Measurements from ENCODE around the gene ISLR2.
A peak's percentile ranks its signal among the peaks of the same experiment; 100 is the strongest.
"Not testable (repeated sequence)": the region's sequence is repeated elsewhere in the genome, so short reads cannot be mapped to it uniquely, and the experiment has no call there.

The ISLR2 gene
- 0 to 0.07 (median 0) reads per million in 9 experiments for total RNA-seq

DNA sequence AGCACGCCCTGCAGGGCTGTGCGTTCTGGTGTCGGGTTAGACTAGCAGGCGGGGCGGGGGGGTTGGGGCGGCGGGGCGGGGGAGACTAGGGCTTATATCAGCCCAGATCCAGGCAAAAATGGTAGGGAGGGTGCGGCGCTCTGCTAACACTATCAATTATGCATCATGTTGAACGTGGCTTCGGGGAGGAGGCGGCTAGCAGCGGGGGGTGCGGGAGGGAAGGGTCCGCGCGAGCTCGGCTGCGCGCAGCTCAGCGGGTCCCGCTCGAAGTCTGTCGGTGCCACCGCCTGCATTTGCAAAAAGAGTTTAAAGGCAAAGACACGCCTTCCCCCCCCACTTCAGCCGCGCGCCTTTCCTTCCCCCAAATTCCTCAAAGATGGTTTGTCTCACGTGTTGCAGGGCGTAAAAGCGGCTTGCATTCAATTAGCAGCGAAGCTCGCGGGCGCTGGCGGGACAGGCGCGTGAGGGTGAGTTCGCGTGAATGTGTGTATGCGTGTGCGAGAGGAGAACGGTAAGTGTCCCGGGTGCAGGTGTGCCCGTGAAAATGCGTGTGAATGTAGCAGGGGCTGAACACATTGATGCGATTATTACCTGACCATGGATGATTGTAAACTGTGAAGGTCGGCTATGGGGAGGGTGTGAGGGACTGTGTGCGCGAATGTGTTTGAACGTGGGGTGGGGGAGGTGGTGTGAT is at the start of gene ISLR2:
Gene ISLR2 (plus strand): TSS at position 432 of the 694 bp plus-strand sequence. CDS start 2,169 bp downstream, outside the sequence.
- H3K27ac Mint-ChIP-seq = no peak within 1 kb of the TSS
- H3K4me3 Mint-ChIP-seq = peak within 1 kb of the TSS; percentile 9 to 36
- H3K27me3 Mint-ChIP-seq = peaks cover 81 to 94% of the 10 kb centered on the region in 2 donors
- DNase-seq (no peak), ATAC-seq (replicated peaks) (no peak)
- H3K9me3 Mint-ChIP-seq = no peaks in the 10 kb centered on the region
- H3K36me3 Mint-ChIP-seq (ENCODE audit: insufficient read depth) = peaks cover 8% of the 10 kb centered on the region
- H3K4me1 Mint-ChIP-seq (ENCODE audit: low read depth in 2 of 2) = peaks cover 0 to 17% of the 10 kb centered on the region in 2 donors

- H3K27me3 Mint-ChIP-seq; H3K9me3 Mint-ChIP-seq; H3K27ac Mint-ChIP-seq; H3K4me1 Mint-ChIP-seq (ENCODE audit: low read depth in 2 of 2); DNase-seq; H3K36me3 Mint-ChIP-seq (ENCODE audit: insufficient read depth); H3K4me3 Mint-ChIP-seq; ATAC-seq (replicated peaks): not testable (repeated sequence)
Measured at GRCh38 chr15:74082450-74082849, 47.9 kb upstream of the ISLR2 start, which contains the start of gene GOLGA6A. Gene GOLGA6A, minus strand, starts transcription at chr15:74082550. Its CDS starts 41 bp downstream, at chr15:74082509.

DNA sequence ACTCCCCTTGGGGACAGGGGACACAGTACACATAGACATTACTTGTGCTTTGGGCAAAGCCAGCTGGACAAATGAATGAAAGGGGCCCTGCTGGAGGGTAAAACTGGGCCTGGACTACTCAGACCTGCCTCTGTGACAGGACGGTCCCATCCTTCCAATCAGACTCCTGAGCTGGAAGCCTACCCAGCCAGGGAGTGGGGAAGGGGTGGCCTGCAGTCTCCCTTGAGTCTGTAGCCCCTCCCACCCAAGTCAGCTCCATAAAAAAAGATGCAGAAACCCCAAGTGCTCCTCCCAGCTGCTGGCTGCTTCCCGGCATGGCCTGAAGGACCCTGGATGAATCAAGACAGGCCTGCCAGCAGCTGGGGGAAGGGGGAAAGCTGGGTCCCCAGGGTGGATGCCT is 35.8 kb upstream of the ISLR2 start:
- ATAC-seq (replicated peaks); H3K4me3 Mint-ChIP-seq; H3K36me3 Mint-ChIP-seq (ENCODE audit: insufficient read depth); DNase-seq; H3K27ac Mint-ChIP-seq; H3K27me3 Mint-ChIP-seq; H3K9me3 Mint-ChIP-seq; H3K4me1 Mint-ChIP-seq (ENCODE audit: low read depth in 2 of 2): not testable (repeated sequence)

- not testable (repeated sequence) for H3K4me1 Mint-ChIP-seq (ENCODE audit: low read depth in 2 of 2)
Measured at GRCh38 chr15:74095610-74096009, 34.8 kb upstream of the ISLR2 start.

GRCh38 chr15:74096753-74097474 is 33.5 kb upstream of the ISLR2 start:
- H3K27me3 Mint-ChIP-seq; DNase-seq; H3K9me3 Mint-ChIP-seq; H3K4me3 Mint-ChIP-seq; ATAC-seq (replicated peaks); H3K4me1 Mint-ChIP-seq (ENCODE audit: low read depth in 2 of 2); H3K27ac Mint-ChIP-seq; H3K36me3 Mint-ChIP-seq (ENCODE audit: insufficient read depth): not testable (repeated sequence)

More at GRCh38 chr15:74095610-74096009, 34.8 kb upstream of the ISLR2 start:
- not testable (repeated sequence) for DNase-seq; H3K4me3 Mint-ChIP-seq; H3K36me3 Mint-ChIP-seq (ENCODE audit: insufficient read depth); H3K9me3 Mint-ChIP-seq; H3K27ac Mint-ChIP-seq; H3K27me3 Mint-ChIP-seq; ATAC-seq (replicated peaks)

GRCh38 chr15:74099963-74100733 is 30.2 kb upstream of the ISLR2 start:
- not testable (repeated sequence) for H3K36me3 Mint-ChIP-seq (ENCODE audit: insufficient read depth); H3K27me3 Mint-ChIP-seq; H3K9me3 Mint-ChIP-seq; H3K4me1 Mint-ChIP-seq (ENCODE audit: low read depth in 2 of 2)
- H3K4me3 Mint-ChIP-seq = peak overlapping the region; percentile 82 to 88
- DNase-seq (peak; percentile 21 to 47 (median 25)), ATAC-seq (replicated peaks) (peak; percentile 78)
- H3K27ac Mint-ChIP-seq = peak overlapping the region; percentile 82 to 93

- Mint-ChIP-seq H3K9me3 (no peaks in the 10 kb centered on the region), H3K27ac (no peak overlapping the region), H3K27me3 (peaks cover 12 to 36% of the 10 kb centered on the region in 2 donors), H3K36me3 (ENCODE audit: insufficient read depth) (no peaks in the 10 kb centered on the region), H3K4me1 (ENCODE audit: low read depth in 2 of 2) (peaks cover 0 to 3% of the 10 kb centered on the region in 2 donors), H3K4me3 (no peak overlapping the region)
- ATAC-seq (replicated peaks) (no peak), DNase-seq (no peak)
Measured at GRCh38 chr15:74108111-74108510, 22.3 kb upstream of the ISLR2 start.

- not testable (repeated sequence) for ATAC-seq (replicated peaks); H3K9me3 Mint-ChIP-seq
Measured at GRCh38 chr15:74108611-74109010, 21.8 kb upstream of the ISLR2 start.

DNA sequence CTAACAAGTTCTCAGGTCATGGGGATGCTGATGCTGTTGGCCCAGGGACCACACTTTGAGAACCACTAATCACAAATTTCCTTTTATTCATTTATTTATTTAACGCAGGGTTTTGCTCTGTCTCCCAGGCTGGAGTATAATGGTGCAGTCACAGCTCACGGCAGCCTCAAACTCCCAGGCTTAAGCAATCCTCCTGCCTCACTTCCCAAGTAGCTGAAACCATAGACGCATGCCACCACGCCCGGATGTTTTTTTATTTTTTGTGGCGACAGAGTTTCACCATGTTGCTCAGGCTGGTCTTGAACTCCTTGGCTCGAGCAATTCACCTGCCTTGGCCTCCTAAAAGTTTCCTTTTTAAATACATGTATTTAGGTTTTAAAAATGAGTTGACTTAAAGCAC is 20.7 kb upstream of the ISLR2 start:
- Mint-ChIP-seq H3K36me3 (ENCODE audit: insufficient read depth) (no peaks in the 10 kb centered on the region), H3K27me3 (peaks cover 28 to 52% of the 10 kb centered on the region in 2 donors), H3K4me3 (no peak overlapping the region), H3K4me1 (ENCODE audit: low read depth in 2 of 2) (peaks cover 0 to 3% of the 10 kb centered on the region in 2 donors), H3K27ac (no peak overlapping the region), H3K9me3 (no peaks in the 10 kb centered on the region)
- DNase-seq (no peak), ATAC-seq (replicated peaks) (no peak)

More at GRCh38 chr15:74108611-74109010, 21.8 kb upstream of the ISLR2 start:
- H3K36me3 Mint-ChIP-seq (ENCODE audit: insufficient read depth); H3K4me3 Mint-ChIP-seq; H3K27ac Mint-ChIP-seq; H3K4me1 Mint-ChIP-seq (ENCODE audit: low read depth in 2 of 2); DNase-seq: not testable (repeated sequence)
- peaks cover 17 to 41% of the 10 kb centered on the region in 2 donors for H3K27me3 Mint-ChIP-seq

DNA sequence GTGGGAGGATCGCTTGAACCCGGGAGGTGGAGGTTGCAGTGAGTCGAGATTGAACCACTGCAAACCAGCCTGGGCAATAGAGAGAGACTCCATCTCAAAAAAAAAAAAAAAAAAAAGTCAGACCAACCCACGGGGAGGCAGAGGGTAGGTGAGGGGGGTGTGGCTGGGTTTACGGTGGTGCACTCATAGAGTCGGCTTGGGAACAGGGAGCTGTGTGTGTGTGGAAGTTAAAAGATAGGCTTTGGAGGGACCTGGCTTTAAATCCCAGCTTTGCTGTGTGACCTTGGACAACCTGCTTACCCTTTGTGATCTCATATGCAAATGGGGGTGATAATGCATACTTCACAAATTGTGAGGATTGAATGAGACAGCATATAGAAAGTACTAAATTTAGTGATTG is 10.0 kb upstream of the ISLR2 start:
- Mint-ChIP-seq H3K4me3 (no peak overlapping the region), H3K9me3 (no peaks in the 10 kb centered on the region), H3K27me3 (peaks cover 50 to 76% of the 10 kb centered on the region in 2 donors), H3K27ac (no peak overlapping the region), H3K4me1 (ENCODE audit: low read depth in 2 of 2) (peaks cover 0 to 3% of the 10 kb centered on the region in 2 donors), H3K36me3 (ENCODE audit: insufficient read depth) (no peaks in the 10 kb centered on the region)
- ATAC-seq (replicated peaks) (no peak), DNase-seq (no peak)

GRCh38 chr15:74121039-74121438 is 9.3 kb upstream of the ISLR2 start:
- Mint-ChIP-seq H3K4me1 (ENCODE audit: low read depth in 2 of 2) (peaks cover 0 to 3% of the 10 kb centered on the region in 2 donors), H3K4me3 (no peak overlapping the region), H3K27ac (no peak overlapping the region), H3K27me3 (peaks cover 55 to 80% of the 10 kb centered on the region in 2 donors), H3K9me3 (no peaks in the 10 kb centered on the region), H3K36me3 (ENCODE audit: insufficient read depth) (no peaks in the 10 kb centered on the region)
- DNase-seq (no peak), ATAC-seq (replicated peaks) (no peak)

GRCh38 chr15:74121858-74122257 is 8.5 kb upstream of the ISLR2 start:
- Mint-ChIP-seq H3K9me3 (no peaks in the 10 kb centered on the region), H3K27me3 (peaks cover 60 to 87% of the 10 kb centered on the region in 2 donors), H3K27ac (no peak overlapping the region)

GRCh38 chr15:74122403-74123130 is 7.8 kb upstream of the ISLR2 start:
- no peak overlapping the region for H3K27ac Mint-ChIP-seq
- ATAC-seq (replicated peaks) (no peak), DNase-seq (no peak)
- H3K27me3 Mint-ChIP-seq = peaks cover 65 to 91% of the 10 kb centered on the region in 2 donors
- H3K36me3 Mint-ChIP-seq (ENCODE audit: insufficient read depth) = no peaks in the 10 kb centered on the region
- H3K4me3 Mint-ChIP-seq = no peak overlapping the region
- no peaks in the 10 kb centered on the region for H3K9me3 Mint-ChIP-seq
- peaks cover 0 to 3% of the 10 kb centered on the region in 2 donors for H3K4me1 Mint-ChIP-seq (ENCODE audit: low read depth in 2 of 2)

More at GRCh38 chr15:74121858-74122257, 8.5 kb upstream of the ISLR2 start:
- peaks cover 0 to 3% of the 10 kb centered on the region in 2 donors for H3K4me1 Mint-ChIP-seq (ENCODE audit: low read depth in 2 of 2)
- no peaks in the 10 kb centered on the region for H3K36me3 Mint-ChIP-seq (ENCODE audit: insufficient read depth)
- H3K4me3 Mint-ChIP-seq = no peak overlapping the region
- ATAC-seq (replicated peaks) = no peak
- no peak for DNase-seq

Measured in effector memory CD8-positive, alpha-beta T cell (primary cell).